IPS DF 4.7 (cell line): Measurements from ENCODE around the gene SDF4.
"Not testable (repeated sequence)": the region's sequence is repeated elsewhere in the genome, so short reads cannot be mapped to it uniquely, and the experiment has no call there.

Source experiments
- DNase-seq: peaks from one replicate; pipeline ENCODE4 v3.0.0-alpha.2; 2013; ENCODE audit warnings: low spot score; ENCODE audit errors: extremely low read depth

Gene SDF4

DNA sequence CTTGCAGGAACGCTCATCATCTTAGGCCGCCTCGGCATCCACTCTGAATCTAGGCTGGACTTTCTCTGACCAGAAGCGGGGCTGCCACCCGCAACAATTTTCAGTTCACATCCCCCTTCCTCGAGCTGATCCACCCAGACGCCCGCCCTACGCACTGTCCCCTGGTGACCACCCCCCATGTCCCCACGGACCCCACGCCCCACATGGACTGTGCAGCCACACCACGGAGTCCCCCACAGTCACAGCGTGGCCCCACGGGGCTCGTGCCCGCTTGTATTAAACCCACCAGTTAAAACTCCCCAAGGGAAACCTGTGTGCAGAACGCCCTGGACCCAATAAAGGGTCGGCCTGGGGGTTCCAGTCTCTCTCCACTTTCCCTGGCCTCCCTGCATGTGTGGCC lies 27.7 kb upstream of the SDF4 start:
- no peak for DNase-seq

DNA sequence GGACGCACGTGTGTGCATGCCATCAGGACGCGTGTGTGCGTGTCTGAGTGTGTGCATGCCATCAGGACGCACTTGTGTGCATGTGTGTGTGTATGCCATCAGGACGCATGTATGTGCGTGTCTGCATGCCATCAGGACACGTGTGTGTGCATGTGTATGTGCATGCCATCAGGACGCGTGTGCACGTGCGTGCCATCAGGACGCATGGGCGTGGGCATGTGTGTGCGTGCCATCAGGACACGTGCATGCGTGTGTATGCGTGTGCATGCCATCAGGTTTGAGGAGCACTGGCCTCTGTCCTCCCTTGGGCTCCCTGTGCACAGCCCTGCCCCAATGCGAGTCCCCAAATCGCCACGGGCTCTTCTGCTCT lies 27.3 kb upstream of the SDF4 start:
- DNase-seq = no peak

DNA sequence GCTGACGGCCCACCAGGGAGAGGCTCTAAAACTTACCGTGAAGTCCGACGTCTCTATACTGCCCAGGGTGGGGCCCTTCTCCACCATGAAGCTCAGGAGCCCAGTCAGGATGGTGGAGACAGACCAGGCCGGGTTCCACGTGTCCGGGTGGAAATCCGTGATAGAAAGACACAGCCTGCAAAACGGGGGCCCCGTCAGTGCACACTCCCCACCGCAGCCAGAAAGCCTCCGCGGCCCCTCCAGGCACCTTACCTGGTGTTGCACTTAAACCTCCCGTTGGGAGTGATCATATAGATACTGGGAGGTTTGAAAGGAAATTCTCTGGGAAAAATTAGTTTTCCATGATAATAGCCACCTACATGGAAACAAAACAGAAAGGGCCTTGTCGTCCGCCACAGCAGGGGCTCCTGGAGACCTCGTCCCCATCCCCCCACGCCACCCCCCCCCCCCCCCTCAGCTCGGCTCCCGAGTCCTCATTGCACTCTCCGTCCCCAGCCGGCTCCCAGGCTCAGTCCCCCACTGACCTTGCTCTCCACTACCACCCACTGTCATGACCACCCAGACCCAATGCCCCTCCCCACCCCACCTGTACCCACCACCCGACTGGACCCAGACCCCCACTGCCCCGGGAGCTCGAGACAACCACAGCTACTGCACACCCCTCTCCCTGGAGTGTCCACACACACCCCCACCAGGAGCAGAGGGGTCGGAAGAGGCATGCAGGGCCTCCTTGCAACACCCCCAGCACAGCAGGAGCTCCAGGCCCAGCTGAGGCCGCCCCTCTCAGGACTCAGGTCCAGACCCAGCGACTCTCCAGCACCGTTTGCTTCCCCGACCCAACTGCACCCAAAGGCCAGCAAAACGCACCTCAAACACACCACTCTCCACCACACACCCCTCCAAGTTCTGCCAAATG lies 25.4 kb upstream of the SDF4 start:
- DNase-seq = no peak

- DNase-seq = no peak
Observed at GRCh38 chr1:1255611-1256010, 23.8 kb upstream of the SDF4 start.

GRCh38 chr1:1255078-1255477 lies 23.3 kb upstream of the SDF4 start:
- no peak for DNase-seq

- DNase-seq = no peak
Observed at GRCh38 chr1:1254667-1254998, 22.8 kb upstream of the SDF4 start.

DNA sequence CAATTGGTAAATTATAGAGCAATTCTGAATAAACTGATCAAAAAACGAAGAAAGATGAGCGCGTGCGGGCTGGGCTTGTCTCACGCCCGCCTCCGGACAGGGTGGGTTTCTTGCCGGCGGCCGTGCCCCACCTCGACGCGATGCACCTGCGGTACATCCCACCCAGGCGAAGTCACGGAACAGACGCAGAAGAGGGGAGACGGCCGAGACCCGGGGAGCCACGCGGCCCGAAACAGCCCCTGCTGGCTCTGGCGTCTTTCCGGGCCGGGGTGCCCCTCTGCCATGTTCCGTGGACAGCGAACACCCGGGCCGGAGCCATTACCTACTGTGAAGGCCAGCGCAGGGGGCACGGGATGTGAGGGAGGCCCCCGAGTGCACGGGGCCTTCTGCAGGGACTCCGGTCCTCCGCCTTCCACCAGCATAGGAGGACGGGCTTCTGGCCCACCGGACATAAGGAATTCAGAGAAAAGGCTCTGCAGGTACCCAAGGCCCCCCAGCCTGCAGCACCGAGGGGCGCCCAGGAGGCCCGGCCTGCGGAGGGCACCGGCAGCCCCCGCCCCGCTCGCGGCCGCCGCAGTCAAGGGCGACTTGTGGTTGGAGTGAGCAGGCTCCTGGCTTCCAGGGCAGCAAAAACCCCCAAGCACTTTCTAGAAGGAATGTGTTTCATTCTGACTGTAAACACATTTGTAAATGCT lies 22.3 kb upstream of the SDF4 start:
- DNase-seq = no peak

- DNase-seq = no peak
Observed at GRCh38 chr1:1253314-1253713, 21.5 kb upstream of the SDF4 start.

DNA sequence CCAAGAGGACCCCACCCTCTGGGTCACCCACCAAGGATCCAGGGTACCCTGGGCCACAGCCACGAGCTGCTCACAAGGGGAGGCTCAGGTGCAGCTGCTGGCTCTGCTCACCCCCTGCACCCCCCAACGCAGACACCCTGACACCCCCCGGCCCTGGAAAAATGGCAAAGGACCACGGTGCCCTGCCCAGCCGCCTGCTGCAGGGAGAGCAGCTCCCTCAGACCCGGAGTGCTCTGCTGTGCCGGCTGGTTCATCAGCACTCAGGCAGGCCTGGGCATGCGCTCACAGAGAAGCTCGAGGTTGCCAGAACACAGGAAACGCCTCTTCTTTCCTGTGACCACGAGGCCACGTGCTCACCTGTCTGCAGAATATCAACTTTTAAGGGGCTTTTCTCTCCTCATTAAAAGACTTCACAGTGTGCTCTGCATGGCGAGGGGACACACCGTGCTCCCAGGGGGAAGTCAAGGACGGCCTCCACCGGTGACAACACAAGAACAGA lies 19.0 kb upstream of the SDF4 start:
- no peak for DNase-seq

DNA sequence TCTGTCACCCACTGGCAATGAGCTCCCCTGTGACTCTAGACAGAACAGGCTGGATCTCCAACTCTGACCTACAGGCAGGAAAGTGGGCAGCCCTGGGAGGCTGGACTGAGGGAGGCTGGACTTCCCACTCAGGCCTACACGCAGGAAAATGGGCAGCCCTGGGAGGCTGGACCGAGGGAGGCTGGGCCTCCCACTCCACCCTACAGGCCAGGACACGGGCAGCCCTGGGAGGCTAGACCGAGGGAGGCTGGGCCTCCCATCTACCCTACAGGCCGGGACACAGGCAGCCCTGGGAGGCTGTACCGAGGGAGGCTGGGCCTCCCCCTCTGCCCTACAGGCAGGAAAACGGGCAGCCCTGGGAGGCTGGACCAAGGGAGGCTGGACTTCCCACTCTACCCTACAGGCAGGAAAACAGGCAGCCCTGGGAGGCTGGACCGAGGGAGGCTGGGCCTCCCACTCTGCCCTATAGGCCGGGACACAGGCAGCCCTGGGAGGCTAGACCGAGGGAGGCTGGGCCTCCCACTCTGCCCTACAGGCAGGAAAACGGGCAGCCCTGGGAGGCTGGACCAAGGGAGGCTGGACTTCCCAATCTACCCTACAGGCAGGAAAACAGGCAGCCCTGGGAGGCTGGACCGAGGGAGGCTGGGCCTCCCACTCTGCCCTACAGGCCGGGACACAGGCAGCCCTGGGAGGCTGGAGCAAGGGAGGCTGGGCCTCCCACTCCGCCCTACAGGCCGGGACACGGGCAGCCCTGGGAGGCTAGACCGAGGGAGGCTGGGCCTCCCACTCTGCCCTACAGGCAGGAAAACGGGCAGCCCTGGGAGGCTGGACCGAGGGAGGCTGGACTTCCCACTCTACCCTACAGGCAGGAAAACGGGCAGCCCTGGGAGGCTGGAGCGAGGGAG lies 16.5 kb upstream of the SDF4 start:
- DNase-seq = not testable (repeated sequence)

- DNase-seq = no peak
Observed at GRCh38 chr1:1247341-1247913, 15.6 kb upstream of the SDF4 start.

DNA sequence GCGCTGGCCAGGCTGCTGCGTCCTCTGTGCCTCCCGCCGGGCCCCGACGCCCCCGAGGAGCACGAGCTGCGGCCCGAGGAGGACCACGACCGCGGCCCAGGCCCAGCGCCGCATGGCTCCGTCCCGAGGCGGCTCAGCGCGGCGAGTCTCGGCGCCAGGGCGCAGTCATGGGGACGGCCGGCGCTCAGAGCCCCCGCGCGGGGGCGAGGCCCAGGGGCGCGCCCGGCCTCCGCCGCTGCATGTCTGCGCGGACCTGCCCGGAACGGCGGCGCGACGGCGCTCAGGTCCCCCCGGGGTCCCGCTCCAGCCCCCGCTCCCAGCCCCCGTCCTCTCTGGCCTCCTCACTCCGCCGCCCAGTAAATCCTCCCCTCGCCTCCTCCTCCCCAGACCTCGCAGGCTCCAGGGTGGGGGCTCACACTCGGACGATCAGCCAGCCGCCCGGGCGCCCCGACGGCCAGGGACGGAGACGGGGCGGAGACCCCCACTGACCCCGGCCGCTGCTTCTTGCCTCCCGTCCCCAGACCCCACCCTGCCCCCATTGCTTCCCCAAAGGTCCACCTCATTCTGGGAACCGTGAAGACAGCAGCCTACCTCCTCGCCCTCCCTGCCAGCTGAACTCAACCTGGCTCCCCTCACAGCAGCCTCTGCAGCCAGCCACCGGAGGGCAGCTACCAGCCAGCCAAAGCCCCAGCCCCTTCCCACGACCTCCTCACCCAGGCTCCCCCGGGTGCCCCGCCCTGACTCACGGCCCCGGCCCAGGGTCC lies 15.0 kb upstream of the SDF4 start, which contains the start of gene C1QTNF12:
Gene C1QTNF12, minus strand, starts transcription at position 146 of the 764 bp plus-strand sequence. Its CDS starts 32 bp downstream, at position 114.
- no peak for DNase-seq

DNA sequence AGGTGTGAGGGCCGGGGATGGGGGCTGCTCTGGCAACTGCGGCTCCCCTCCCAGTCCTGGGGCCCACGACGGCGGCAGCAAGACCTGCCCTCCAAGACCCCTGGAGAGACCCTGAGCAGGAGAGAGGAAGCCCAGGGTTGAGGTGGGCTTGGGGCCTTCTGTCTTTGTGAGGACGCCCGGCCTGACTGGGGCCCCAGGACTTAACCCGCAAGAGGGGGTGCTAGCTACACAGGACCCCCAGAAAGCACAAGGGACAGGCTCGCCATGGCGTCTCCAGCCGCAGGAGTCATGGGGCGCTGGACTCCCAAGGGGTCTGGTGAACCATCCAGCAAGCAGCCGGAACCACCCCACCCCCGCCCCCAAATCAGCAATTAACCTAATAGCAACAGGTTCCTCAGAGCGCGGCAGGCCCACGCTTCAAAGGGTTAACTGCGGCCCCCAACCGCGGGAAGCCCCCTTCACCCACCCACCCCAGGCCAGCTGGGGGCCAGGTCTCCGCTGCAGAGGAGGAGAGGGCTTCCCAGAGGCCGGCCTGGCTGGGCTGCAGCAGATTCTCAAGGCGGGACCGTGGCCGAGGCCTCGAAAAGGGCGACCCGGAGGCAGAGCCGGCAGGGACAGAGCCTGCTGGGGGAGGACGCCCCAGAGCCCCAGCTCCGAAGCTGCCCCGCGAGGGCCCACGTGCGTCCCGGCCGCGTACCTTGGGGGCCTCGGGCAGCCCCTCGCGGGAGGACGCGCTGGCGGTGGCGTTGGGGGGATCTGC lies 14.2 kb upstream of the SDF4 start:
- DNase-seq = no peak

GRCh38 chr1:1245178-1245816 lies 13.5 kb upstream of the SDF4 start:
- no peak for DNase-seq

DNA sequence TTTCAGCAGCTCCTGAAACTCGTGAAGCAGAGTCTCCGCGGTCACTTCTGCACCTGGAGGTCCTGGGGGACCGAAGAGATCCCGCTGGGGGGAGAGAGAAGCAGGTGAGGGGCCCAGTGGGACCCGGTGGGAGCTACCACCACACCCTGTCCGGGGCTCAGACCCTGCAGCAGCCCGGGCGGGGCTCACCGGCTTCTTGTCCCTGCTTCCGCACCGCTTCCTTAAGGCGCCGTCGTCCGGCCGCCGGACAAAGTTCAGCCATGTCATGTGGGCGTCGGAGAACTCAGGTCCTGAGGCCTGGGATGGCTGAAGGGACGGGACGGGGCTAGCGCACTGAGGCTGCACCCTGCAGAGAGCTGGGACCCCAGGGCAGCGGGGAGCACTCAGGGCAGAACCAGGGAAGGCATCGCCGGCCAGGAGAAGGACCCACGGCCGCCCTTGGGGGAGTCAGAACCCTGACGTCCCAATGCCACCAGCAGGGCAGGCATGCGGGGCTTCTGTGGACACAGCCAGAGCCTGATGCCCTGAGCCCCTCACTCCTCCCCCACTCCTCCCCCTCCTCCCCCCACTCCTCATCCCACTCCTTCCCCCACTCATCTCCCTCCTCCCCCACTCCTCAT lies 12.5 kb upstream of the SDF4 start:
- DNase-seq = no peak

- no peak for DNase-seq
Observed at GRCh38 chr1:1243807-1244191, 12.0 kb upstream of the SDF4 start.

DNA sequence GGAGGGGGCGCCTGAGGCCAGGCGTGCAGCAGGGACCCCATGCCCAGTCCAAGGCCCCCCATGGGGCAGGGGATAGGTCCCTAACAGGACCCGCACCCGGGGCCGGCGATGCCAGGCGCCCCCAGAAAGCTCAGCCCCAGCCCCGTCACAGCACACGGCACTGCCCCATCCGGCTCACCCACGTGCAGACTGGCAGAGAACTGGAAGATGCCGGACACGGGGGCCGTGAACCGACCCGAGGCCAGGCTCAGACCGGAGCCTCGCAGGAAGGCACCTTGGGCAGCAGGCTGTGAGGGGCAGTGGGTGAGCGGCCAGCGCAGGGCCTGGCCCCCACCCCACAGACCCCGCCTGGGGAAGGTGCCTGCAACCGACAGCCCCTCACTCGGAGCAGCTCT lies 11.5 kb upstream of the SDF4 start:
- DNase-seq = no peak

DNA sequence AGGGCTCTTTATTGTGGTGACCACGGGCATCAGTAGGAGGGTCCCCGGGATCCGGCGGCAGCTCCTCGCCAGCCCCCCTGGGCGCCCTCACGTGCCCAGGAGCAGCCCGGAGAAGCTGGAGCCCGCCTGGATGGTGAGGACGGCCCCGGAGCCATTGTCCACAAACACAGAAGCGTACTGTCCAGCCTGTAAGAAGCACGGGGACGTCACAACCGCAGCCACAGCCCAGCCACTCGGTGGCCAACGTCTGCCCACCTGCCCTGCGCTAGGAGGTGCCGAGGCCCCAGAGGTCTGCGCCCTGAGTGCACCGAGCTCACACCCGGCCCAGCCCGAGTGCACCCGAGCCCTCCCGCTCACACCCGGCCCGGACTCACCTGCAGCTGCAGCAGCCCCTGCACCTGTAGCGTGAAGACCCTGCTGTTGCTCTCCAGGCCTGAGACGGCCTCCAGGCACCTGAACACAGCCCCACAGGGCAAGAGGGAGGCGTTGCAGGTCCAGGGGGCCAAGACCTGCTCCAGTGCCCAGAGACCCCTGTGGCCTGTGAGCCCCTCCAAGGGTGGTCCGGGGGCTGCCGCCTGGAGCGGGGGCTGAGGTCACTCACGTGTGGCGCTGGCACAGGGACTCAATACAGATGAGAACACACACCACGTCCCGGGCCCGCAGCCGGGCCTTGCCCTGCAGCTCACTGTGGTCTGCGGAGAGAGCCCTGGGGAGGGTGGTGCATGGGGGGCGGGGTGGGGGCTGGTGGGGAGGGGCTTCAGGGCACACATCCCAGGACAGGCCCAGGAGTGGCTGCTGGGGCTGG lies 10.9 kb upstream of the SDF4 start:
- DNase-seq = no peak
